Stimulated activated CD8-positive, alpha-beta memory T cell treated with anti-CD3 and anti-CD28 coated beads, Interleukin-15, amount 100 ng/mL, for 4 hours (primary cell): ENCODE measurements around the gene AKAP6.

ENCODE experiments used
- DNase-seq, 2 donors: peaks; one replicate each; pipeline ENCODE4 v3.0.0-alpha.2; 2020; ENCODE audit warnings: low read depth in 2 of 2

The AKAP6 gene

GRCh38 chr14:32707742-32708500 is 378.8 kb downstream of the AKAP6 start:
- DNase-seq: no peak

GRCh38 chr14:32709027-32709426 is 379.9 kb downstream of the AKAP6 start:
- no peak for DNase-seq

DNA sequence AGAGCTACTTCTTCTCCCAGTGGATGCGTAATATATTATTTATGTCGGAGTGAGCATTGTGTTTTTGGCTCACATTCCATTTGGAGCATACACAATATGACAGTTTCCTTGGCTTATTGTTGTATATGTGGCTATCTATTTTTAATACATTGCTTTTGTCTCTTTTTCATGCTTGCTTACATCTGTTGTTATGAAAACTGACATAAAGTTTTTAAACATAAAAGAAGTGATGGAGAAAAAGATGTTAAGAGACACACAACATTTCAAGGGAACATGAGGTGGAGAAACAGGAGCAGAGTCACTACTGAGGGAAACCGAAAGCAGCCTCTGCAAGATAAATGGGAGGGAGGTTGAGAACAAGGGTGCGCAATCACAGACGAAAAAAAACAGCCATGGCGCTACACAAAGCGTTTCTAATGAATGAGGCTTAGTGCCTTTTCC is 381.2 kb downstream of the AKAP6 start:
- no peak for DNase-seq

GRCh38 chr14:32710731-32711680 is 381.9 kb downstream of the AKAP6 start:
- no peak for DNase-seq

DNA sequence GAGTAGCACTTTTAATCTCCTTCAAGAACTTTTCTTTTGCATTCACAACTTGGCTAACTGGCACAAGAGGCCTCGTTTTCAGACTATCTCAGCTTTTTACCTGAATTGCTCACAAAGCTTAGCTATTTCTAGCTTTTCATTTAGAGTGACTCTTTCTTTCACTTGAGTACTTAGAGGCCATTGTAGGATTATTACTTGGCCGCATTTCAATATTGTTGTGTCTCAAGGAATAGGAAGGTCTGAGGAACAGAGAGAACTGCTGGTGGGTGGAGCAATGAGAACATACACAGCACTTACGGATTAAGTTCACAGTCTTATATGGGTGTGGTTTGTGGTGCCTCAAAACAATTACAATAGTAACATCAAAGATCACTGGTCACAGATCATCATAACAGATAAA is 384.8 kb downstream of the AKAP6 start:
- no peak for DNase-seq

GRCh38 chr14:32719601-32720000 is 390.5 kb downstream of the AKAP6 start:
- DNase-seq: no peak

- DNase-seq: no peak
These were observed 391.8 kb downstream of the AKAP6 start for GRCh38 chr14:32720927-32721326.

DNA sequence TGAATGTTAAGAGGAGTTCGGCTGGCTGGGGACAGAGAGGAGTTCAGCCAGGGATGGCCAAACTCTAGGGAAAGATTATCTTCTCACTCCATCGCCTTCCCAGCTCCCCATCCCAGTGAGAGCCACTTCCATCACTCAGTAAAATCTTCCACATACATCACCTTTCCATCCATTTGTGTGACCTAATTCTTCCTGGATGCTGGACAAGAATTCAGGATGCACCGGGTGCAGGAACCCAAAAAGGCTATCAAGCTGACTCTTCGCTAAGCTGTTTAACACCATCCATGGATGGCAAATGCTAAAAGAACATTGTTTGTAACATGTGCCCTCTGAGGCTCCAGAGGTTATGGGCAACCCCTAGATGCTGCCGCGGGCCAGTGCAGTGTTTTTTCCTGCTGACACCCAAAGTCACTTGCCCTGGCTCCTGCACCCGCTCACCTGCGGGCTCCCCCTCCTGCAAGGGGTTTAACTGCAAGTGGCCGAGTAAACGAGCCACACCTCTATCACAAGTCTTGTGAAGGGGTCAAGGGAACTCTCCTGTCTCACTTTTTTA is 393.6 kb downstream of the AKAP6 start:
- no peak for DNase-seq

DNA sequence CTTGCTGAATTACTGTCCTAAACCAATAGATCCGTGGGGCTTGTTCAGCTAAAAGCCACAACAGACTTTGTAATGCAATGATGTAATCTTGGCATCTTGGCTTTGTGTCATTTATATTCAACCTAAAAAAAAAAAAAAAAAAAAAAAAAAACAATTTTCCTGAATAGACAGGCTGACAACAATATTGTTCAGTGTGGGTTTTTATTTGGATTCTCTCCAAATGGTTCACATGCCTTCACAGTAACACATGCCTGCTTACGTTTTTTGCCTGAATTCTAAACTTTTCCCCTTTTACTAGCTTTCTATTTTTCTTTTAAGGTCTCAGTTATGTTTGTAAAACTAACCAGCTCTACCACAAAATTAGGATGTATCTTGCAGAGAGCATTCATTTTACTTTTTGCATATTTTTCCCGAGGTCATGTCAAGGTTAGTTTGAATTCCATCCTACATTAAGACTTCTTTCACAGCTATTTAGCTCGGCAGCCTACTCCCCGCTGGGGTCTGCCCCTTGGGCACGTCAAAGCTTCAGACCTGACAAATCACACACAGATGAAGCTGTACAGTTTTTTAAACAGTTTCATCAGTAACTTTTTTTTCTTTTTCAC is 395.9 kb downstream of the AKAP6 start:
- DNase-seq: no peak

DNA sequence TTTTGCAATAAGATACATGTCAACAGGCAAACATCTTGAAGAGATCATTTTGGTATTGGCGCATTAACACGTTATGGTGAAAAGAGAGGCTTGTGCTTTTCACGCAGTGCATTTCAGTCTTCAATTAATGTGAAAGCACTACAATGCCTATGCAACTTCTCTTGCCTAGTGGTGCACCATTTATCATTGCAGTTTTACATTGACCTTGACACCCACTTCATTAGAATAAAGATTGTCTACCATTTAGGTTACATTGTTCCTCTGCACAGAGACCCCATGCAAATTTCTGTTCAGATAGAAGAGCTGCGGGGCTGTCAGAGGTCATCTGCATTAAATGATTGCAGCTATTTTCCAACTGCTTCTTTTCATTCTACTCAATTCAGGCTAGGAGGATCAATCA is 397.4 kb downstream of the AKAP6 start:
- DNase-seq: no peak

- DNase-seq: no peak
These were observed 398.7 kb downstream of the AKAP6 start for GRCh38 chr14:32727832-32728231.

GRCh38 chr14:32728526-32728925 is 399.4 kb downstream of the AKAP6 start:
- no peak for DNase-seq

DNA sequence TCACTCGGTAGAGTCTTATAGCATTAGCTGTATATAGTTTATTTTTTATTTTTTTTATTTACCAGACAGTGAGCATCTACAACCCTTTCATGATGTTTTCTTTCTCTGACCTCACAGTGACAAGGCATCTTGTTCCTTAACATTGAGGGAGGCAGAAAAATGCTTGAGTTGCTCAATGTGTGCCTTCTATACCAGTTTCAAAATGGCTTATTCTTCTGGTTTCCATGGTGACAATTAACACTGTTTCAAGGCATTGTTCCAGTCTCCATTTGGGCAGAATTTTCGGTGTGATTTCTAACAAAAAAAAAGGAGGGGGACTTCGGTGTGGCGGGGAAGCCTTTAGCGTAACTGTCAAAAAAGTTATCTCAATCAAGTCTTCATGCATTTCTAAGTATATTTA is 399.9 kb downstream of the AKAP6 start:
- no peak for DNase-seq

- DNase-seq: no peak
These were observed 402.2 kb downstream of the AKAP6 start for GRCh38 chr14:32731249-32731648.

GRCh38 chr14:32733015-32733414 is 403.9 kb downstream of the AKAP6 start:
- no peak for DNase-seq

DNA sequence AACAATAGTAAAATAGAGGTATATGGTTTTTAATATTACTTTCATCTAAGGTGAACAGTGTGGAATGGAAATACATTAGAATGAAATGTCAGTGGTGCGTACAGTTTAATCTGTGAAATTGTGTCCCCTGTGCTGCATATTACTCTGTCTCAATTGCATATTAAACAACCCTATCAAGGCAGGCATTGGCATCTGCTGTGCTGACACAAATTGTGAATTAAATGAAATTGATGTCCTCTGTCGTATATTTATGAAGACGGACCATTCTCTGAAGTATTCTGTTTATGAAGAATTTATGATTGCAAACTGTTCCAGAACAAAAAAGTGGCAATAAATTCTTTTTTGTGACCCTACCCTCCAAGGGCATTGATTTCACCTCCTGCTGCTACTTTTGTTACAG is 405.2 kb downstream of the AKAP6 start:
- DNase-seq: no peak

DNA sequence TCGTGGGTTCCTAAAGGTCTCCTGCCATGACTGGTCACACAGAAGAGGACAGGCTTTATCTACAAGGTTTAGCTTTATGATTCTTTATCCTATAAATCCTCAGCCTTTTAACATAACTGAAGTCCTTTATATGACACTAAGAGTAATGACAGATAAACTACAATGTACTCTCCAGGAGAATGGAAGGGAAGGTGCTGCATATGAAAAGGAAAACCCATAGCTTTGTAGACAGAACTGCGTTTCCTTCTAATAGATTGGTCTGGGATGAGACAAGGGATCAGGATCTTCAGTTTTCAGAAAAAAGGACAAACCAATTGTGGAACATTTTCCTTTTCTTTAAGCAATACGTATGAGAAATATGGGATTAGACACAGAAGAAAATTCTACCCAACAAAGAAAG is 408.5 kb downstream of the AKAP6 start:
- DNase-seq: no peak

DNA sequence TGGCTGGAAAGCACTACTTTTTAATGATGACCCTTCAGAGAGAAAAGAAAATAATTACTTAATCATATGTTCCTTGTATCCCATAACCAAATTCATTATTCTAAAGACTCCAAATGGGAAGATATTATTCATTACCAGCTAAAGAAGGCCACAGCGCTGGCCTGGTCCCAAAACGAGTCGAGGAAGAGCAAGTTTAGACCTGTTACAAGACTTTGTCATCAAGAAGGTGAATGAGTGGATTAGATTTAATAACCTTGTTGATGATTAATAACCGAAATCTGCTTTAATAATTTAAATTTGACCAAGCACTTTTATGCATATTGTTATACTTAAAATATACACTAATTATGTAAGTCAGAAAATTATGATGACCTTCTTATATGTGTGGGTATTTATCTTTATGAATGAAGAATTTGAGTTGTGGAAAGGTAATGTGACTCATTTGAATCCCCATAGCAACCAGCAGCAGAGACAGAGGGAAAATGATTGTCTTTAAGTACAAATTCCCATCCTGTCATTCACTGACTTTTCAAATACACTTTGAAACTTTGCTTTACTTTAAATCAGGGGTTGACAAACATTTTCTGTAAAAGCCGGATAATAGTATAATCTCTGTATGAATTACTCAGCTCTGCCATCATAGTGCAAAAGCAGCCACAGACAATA is 409.2 kb downstream of the AKAP6 start:
- DNase-seq: no peak

DNA sequence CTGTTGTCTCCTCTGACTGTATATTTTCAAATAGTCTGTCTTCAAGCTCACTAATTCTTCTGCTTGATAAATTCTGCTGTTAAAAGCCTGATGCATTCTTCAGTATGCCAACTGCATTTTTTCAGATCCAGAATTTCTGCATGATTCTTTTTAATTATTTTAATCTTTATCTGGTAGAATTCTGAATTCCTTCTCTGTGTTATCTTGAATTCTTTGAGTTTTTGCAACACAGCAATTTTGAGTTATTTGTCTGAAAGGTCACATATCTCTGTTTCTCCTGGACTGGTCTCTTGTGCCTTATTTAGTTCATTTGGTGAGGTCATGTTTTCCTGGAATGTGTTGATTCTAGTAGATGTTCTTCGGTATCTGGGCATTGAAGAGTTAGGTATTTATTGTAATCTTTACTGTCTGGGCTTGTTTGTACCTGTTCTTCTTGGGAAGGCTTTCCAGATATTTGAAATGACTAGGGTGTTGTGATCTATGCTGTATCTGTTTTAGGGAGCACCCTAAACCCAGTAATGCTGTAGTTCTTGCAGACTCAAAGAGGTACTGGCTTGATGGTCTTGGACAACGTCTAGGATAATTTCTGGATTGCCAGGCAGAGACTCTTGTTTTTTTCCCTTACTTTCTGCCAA is 415.8 kb downstream of the AKAP6 start:
- DNase-seq: no peak

DNA sequence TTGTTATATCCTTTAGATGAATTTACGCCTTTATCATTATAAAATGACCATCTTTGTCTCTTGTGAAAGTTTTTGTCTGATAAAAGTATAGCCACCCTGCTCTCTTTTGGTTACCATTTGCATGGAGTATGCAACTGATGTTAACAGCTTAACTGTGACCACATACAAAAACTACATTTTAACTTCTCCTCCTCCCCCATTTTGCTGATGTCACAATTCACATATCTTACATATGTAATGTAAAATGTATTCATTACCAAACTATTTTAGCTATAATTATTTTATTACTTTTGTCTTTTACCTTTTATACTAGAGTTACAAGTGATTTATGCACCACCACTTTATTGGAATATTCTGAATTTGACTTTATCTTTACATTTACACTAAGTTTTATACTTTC is 425.1 kb downstream of the AKAP6 start:
- no peak for DNase-seq

DNA sequence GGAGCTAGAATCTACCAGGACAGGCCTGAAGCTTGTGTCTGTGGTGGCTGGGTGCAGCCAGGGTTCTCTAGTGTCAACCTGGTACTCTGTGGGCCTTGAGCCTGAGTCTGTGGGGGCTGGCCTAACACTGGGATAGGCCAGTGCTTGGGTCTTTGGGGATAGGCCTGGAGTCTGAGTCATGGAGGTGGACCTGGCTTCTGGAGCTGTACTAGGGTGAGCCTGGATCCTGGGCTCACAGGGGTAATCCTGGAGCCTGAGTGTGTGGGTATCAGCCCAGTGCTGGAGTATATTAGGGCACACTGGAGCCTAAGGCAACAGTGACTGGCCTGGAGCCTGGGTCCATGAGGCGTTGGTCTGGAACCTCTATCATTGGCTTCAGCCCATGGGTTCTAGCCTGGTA is 427.1 kb downstream of the AKAP6 start:
- DNase-seq: no peak
